ENCODE data around the gene SLC20A1. TPM values are rescaled to one million over a fixed set of nuclear protein-coding genes. Genes with fewer than 3 reads are reported as not detected.

The SLC20A1 gene
- total RNA-seq, 1 experiment from 2014 or later = 123 TPM

GRCh38 chr2:112640800-112641675 lies 4.7 kb upstream of the SLC20A1 start:
- Histone ChIP-seq H3K4me1 (ENCODE audit: insufficient read depth, low read length) (0 out of 2 replicates have a peak, but pooled peaks cover 3% of the 10 kb centered on the region), H3T11ph (ENCODE audit: low read length) (no peak overlapping the region)

More at GRCh38 chr2:112640800-112641675, 4.7 kb upstream of the SLC20A1 start:
- Mint-ChIP-seq H3K9me3 (no peaks in the 10 kb centered on the region), H3K4me3 (no peak overlapping the region), H3K27me3 (ENCODE audit: low read depth) (peaks cover 14% of the 10 kb centered on the region), H3K4me1 (peaks cover 18 to 27% of the 10 kb centered on the region in 2 experiments), H3K36me3 (ENCODE audit: insufficient read depth in 1 of 3, low read depth in 3 of 3) (no peaks in the 10 kb centered on the region; a peak in 1 of 7 replicates), H3K27ac (no peak overlapping the region)
- TF ChIP-seq, protein P1, sequence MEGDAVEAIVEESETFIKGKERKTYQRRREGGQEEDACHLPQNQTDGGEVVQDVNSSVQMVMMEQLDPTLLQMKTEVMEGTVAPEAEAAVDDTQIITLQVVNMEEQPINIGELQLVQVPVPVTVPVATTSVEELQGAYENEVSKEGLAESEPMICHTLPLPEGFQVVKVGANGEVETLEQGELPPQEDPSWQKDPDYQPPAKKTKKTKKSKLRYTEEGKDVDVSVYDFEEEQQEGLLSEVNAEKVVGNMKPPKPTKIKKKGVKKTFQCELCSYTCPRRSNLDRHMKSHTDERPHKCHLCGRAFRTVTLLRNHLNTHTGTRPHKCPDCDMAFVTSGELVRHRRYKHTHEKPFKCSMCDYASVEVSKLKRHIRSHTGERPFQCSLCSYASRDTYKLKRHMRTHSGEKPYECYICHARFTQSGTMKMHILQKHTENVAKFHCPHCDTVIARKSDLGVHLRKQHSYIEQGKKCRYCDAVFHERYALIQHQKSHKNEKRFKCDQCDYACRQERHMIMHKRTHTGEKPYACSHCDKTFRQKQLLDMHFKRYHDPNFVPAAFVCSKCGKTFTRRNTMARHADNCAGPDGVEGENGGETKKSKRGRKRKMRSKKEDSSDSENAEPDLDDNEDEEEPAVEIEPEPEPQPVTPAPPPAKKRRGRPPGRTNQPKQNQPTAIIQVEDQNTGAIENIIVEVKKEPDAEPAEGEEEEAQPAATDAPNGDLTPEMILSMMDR (conservative IDR thresholded peaks at IDR 0.05) = no peak
- no peak overlapping the region for H2AFZ ChIP-seq (ENCODE audit: low read length)
- H3K4ac ChIP-seq (ENCODE audit: low read depth, low read length) = no peak overlapping the region
- no peak overlapping the region for H2BK120ac ChIP-seq (ENCODE audit: low read depth, low read length, poor library complexity, severe bottlenecking)
- no peak overlapping the region for H3K18ac ChIP-seq (ENCODE audit: insufficient read length, low read depth, low read length)
- no peaks in the 10 kb centered on the region; the same call in 1 of the 2 replicates for H3K79me2 ChIP-seq (ENCODE audit: insufficient read depth, low read length)
- no peaks in the 10 kb centered on the region for H4K20me1 ChIP-seq (ENCODE audit: control insufficient read depth, insufficient read depth, insufficient read length)
- no peak overlapping the region for H4K8ac ChIP-seq (replicated peaks; ENCODE audit: insufficient read length, low read depth, low read length)
- no peak overlapping the region for H4K91ac ChIP-seq (ENCODE audit: insufficient read length, low read depth, low read length)
- H3K4me2 ChIP-seq (ENCODE audit: insufficient read depth, insufficient read length, low read length) = no peak overlapping the region
- no peak overlapping the region for H3K23ac ChIP-seq (ENCODE audit: insufficient read length, low read depth, low read length)
- no peak overlapping the region for H3K56ac ChIP-seq (ENCODE audit: insufficient read length, low read depth, low read length)
- no peak overlapping the region for H3K14ac ChIP-seq (ENCODE audit: insufficient read depth, low read length)
- no peak overlapping the region for H4K5ac ChIP-seq (ENCODE audit: insufficient read length, low read depth, low read length)
- no peaks in the 10 kb centered on the region for H3K79me1 ChIP-seq (ENCODE audit: insufficient read depth, low read depth, low read length, poor library complexity, severe bottlenecking)
- no peak overlapping the region for H3K9ac ChIP-seq (ENCODE audit: extremely low read depth, insufficient read length, low read length)
- H3K9me3 ChIP-seq (ENCODE audit: control insufficient read depth, low read depth, low read length) = no peaks in the 10 kb centered on the region
- H2BK20ac ChIP-seq (ENCODE audit: low read depth, low read length, poor library complexity, severe bottlenecking) = no peak overlapping the region
- H3K27ac ChIP-seq (ENCODE audit: insufficient read length, low read depth, low read length) = no peak overlapping the region
- no peak for DNase-seq
- H3K27me3 ChIP-seq (ENCODE audit: insufficient read depth, low read length) = no peaks in the 10 kb centered on the region
- no peak overlapping the region for H2BK15ac ChIP-seq (ENCODE audit: low read depth, low read length)
- peaks cover 5% of the 10 kb centered on the region for H3K23me2 ChIP-seq (ENCODE audit: insufficient read length, low read depth, low read length, poor library complexity, severe bottlenecking)
- H2BK5ac ChIP-seq (ENCODE audit: insufficient read length, low read length) = no peak overlapping the region
- no peak overlapping the region for H2AK5ac ChIP-seq (ENCODE audit: insufficient read length, low read length)
- WGBS (ENCODE audit: extremely low coverage, insufficient read length, low lambda C conversion rate) = no CpG with 5 or more reads among the region's 8 CpGs
- no peak overlapping the region for H2BK12ac ChIP-seq (ENCODE audit: insufficient read length, low read depth, low read length)

Measured in H9 (cell line).